ENCODE data around the gene SBNO1.

DNA sequence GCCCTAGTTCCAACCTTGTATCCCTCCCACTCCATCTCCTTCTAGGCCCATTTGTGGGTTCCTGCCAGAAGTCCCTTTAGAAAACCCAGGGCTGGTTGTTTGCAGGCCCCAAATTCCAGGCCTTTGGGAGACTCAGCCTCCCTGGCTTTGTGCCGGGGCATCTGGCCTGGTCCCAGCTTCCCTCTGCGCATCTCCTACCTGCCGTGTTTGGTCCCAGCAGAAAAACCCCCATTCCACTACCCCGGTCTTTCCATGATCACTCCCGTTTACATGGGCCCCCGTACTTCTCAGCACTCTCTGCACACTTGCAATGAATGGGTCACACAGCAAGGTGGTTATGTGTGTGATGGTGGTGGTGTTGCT is 34.6 kb upstream of the SBNO1 start:
- TF ChIP-seq, protein P1, sequence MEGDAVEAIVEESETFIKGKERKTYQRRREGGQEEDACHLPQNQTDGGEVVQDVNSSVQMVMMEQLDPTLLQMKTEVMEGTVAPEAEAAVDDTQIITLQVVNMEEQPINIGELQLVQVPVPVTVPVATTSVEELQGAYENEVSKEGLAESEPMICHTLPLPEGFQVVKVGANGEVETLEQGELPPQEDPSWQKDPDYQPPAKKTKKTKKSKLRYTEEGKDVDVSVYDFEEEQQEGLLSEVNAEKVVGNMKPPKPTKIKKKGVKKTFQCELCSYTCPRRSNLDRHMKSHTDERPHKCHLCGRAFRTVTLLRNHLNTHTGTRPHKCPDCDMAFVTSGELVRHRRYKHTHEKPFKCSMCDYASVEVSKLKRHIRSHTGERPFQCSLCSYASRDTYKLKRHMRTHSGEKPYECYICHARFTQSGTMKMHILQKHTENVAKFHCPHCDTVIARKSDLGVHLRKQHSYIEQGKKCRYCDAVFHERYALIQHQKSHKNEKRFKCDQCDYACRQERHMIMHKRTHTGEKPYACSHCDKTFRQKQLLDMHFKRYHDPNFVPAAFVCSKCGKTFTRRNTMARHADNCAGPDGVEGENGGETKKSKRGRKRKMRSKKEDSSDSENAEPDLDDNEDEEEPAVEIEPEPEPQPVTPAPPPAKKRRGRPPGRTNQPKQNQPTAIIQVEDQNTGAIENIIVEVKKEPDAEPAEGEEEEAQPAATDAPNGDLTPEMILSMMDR (conservative IDR thresholded peaks at IDR 0.05; ENCODE audit: low read depth, low read length): no peak
- TF ChIP-seq EZH2 (IDR thresholded peaks at IDR 0.05; ENCODE audit: borderline replicate concordance, low read depth, low read length, poor library complexity, severe bottlenecking): no peak

Data from A673 (cell line).